Neuron (in vitro differentiated cells): ENCODE results near the gene TPSB2.
"Not testable (repeated sequence)": the region's sequence is repeated elsewhere in the genome, so short reads cannot be mapped to it uniquely, and the experiment has no call there.

ENCODE experiments used
- H2AFZ ChIP-seq: one replicate; pipeline ENCODE4 v1.6.1; 2013; ENCODE audit warnings: low read depth, mild to moderate bottlenecking, inconsistent platforms, low read length, moderate library complexity
- H3K27me3 ChIP-seq: one replicate; pipeline ENCODE4 v1.6.1; 2013; ENCODE audit warnings: low read length; ENCODE audit not compliant: insufficient read depth
- H3K36me3 ChIP-seq: one replicate; pipeline ENCODE4 v1.6.1; 2013; ENCODE audit warnings: low read length; ENCODE audit not compliant: insufficient read depth
- H3K4me1 ChIP-seq: one replicate; pipeline ENCODE4 v1.6.1; 2013; ENCODE audit warnings: low read length; ENCODE audit not compliant: insufficient read depth
- H3K4me3 ChIP-seq: 2 replicates; pipeline ENCODE4 v1.5.1; 2013; ENCODE audit warnings: mild to moderate bottlenecking, low read length, moderate library complexity
- H3K9me3 ChIP-seq: one replicate; pipeline ENCODE4 v1.6.1; 2013; ENCODE audit warnings: low read length

TPSB2 gene

GRCh38 chr16:1230084-1230470, at the start of gene TPSB2:
Gene TPSB2 (minus strand): TSS chr16:1230184. CDS start chr16:1229951, 233 bp downstream.
- not testable (repeated sequence) for H3K4me3 ChIP-seq, H2AFZ ChIP-seq, H3K27me3 ChIP-seq, H3K9me3 ChIP-seq, H3K4me1 ChIP-seq, H3K36me3 ChIP-seq

GRCh38 chr16:1279081-1279944, 49.3 kb upstream of the TPSB2 start:
- H3K9me3 ChIP-seq, result no peaks in the 10 kb centered on the region
- peaks cover 13% of the 10 kb centered on the region for H3K4me1 ChIP-seq
- H3K27me3 ChIP-seq, result peaks cover 27% of the 10 kb centered on the region
- no peaks in the 10 kb centered on the region for H3K36me3 ChIP-seq
- no peak overlapping the region for H3K4me3 ChIP-seq
- H2AFZ ChIP-seq, result no peak overlapping the region

GRCh38 chr16:1278477-1278876, 48.5 kb upstream of the TPSB2 start:
- no peaks in the 10 kb centered on the region for H3K36me3 ChIP-seq
- no peaks in the 10 kb centered on the region for H3K9me3 ChIP-seq
- H2AFZ ChIP-seq, result no peak overlapping the region
- peaks cover 13% of the 10 kb centered on the region for H3K4me1 ChIP-seq
- peaks cover 19% of the 10 kb centered on the region for H3K27me3 ChIP-seq
- H3K4me3 ChIP-seq, result no peak overlapping the region

GRCh38 chr16:1277617-1278282, 47.8 kb upstream of the TPSB2 start:
- H3K27me3 ChIP-seq, result peaks cover 18% of the 10 kb centered on the region
- peaks cover 13% of the 10 kb centered on the region for H3K4me1 ChIP-seq
- H3K4me3 ChIP-seq, result no peak overlapping the region
- no peaks in the 10 kb centered on the region for H3K9me3 ChIP-seq
- H2AFZ ChIP-seq, result no peak overlapping the region
- no peaks in the 10 kb centered on the region for H3K36me3 ChIP-seq

DNA sequence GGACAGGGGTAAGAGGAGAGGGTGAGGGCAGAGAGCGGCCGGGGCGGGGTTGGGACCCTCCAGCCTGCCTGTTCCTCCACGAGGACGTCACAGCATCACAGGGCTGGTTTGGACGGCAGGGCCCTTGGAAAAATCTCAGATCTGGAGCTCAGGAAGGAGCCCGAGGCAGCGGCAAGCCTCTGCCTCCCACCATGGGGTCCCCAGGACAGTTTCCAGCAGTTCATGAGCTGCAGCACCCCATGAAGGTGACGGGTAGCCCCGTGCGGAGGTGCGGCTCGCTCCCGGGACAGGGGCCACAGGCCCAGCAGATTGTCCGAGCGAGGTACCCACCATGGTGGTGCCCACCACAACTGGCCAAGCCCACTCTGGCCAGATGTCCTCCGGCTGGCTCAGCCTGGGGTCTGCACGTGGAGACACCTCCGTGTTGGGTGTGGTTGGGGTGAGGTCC, 47.2 kb upstream of the TPSB2 start:
- no peak overlapping the region for H2AFZ ChIP-seq
- H3K36me3 ChIP-seq, result no peaks in the 10 kb centered on the region
- H3K9me3 ChIP-seq, result no peaks in the 10 kb centered on the region
- peaks cover 13% of the 10 kb centered on the region for H3K4me1 ChIP-seq
- peaks cover 14% of the 10 kb centered on the region for H3K27me3 ChIP-seq
- no peak overlapping the region for H3K4me3 ChIP-seq

DNA sequence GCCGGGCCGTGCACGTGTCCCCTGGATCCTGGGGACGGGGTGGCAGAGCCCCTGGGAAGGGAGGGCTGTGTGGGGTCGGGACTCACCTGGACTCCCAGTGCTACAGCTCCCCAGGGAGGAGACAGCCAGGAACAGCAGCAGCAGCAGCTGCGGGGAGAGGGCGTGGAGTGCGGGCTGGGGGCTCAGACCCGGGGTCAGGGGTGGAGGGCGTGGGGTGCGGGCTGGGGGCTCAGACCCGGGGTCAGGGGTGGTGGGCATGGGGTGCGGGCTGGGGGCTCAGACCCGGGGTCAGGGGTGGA, 46.5 kb upstream of the TPSB2 start:
- Histone ChIP-seq H2AFZ (no peak overlapping the region), H3K27me3 (peaks cover 11% of the 10 kb centered on the region), H3K9me3 (no peaks in the 10 kb centered on the region)

GRCh38 chr16:1275791-1276579, 46.0 kb upstream of the TPSB2 start:
- Histone ChIP-seq H3K36me3 (no peaks in the 10 kb centered on the region), H2AFZ (no peak overlapping the region), H3K4me1 (peaks cover 13% of the 10 kb centered on the region), H3K4me3 (no peak overlapping the region), H3K9me3 (no peaks in the 10 kb centered on the region), H3K27me3 (peaks cover 10% of the 10 kb centered on the region)

More for the DNA sequence above, 46.5 kb upstream of the TPSB2 start:
- Histone ChIP-seq H3K4me1 (peaks cover 13% of the 10 kb centered on the region), H3K36me3 (no peaks in the 10 kb centered on the region), H3K4me3 (no peak overlapping the region)

DNA sequence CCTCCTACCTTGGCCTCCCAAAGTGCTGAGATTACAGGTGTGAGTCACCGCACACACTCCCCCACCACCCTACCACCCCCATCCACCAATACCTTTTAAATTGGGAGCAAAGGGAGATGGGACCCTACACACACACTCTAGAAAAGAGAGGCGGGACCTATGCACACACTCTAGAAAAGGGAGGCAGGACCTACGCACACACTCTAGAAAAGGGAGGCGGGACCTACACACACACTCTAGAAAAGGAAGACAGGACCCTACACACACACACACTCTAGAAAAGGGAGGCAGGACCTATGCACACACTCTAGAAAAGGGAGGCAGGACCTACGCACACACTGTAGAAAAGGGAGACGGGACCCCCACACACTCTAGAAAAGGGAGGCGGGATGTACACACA, 44.8 kb upstream of the TPSB2 start:
- Histone ChIP-seq H3K36me3 (no peaks in the 10 kb centered on the region), H3K4me3 (no peak overlapping the region), H3K4me1 (peaks cover 13% of the 10 kb centered on the region), H3K27me3 (peaks cover 9% of the 10 kb centered on the region), H3K9me3 (no peaks in the 10 kb centered on the region), H2AFZ (no peak overlapping the region)

DNA sequence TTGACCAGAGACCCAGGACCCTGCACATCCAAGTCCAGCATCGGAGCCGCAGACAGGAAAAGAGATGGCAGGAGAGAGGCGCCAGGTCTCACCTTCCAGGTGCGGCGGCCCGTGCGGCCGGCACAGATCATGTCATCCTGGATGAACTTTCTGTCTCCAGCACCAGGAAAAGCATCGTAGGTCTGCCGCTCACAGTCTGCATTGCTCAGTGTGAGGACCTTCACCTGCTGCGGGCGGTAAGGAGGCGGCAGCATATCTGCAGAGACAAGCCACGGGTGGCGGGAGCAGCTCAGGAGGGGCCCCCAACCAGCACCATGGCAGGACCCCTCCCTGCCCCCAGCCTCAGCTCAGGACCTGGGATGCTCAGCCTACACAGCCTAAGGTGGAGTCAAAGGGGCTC, 43.8 kb upstream of the TPSB2 start:
- Histone ChIP-seq H3K27me3 (peaks cover 9% of the 10 kb centered on the region), H3K4me1 (peaks cover 10% of the 10 kb centered on the region), H3K9me3 (no peaks in the 10 kb centered on the region), H3K4me3 (no peak overlapping the region), H3K36me3 (no peaks in the 10 kb centered on the region), H2AFZ (no peak overlapping the region)

- no peaks in the 10 kb centered on the region for H3K36me3 ChIP-seq
- no peaks in the 10 kb centered on the region for H3K9me3 ChIP-seq
- H3K27me3 ChIP-seq, result peaks cover 5% of the 10 kb centered on the region
- no peak overlapping the region for H2AFZ ChIP-seq
- H3K4me3 ChIP-seq, result no peak overlapping the region
- no peaks in the 10 kb centered on the region for H3K4me1 ChIP-seq
Observed at GRCh38 chr16:1272453-1273198, 42.6 kb upstream of the TPSB2 start.

DNA sequence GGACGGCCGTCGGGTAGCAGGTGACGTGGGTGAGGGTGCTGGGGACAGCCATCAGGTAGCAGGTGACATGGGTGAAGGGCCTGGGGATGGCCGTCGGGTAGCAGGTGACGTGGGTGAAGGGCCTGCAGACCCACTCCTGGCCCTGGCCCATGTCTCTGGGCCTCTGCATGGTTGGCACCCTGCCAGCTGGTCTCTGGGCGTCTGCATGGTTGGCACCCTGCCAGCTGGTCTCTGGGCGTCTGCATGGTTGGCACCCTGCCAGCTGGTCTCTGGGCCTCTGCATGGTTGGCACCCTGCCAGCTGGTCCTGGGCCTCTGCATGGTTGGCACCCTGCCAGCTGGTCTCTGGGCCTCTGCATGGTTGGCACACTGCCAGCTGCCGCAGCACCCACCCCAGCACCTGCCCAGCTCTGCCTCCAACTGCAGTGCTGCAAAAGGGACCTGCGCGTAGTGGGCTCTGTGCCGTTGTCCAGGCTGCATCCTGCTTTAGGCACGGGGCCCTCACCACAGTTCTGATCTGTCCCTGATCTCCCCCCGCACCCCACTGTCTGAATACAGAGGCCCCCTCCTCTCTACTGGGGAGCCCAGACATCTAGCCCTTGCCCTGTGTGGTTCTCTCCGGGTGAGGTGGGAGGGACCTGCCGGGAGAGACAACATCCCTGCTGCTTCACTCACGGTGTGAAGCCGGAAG, 41.9 kb upstream of the TPSB2 start:
- not testable (repeated sequence) for H3K4me1 ChIP-seq, H3K36me3 ChIP-seq, H2AFZ ChIP-seq, H3K9me3 ChIP-seq, H3K4me3 ChIP-seq, H3K27me3 ChIP-seq

GRCh38 chr16:1271380-1271723, 41.4 kb upstream of the TPSB2 start:
- Histone ChIP-seq H3K27me3 (peaks cover 5% of the 10 kb centered on the region), H3K4me1 (no peaks in the 10 kb centered on the region), H3K36me3 (no peaks in the 10 kb centered on the region), H3K9me3 (no peaks in the 10 kb centered on the region), H2AFZ (no peak overlapping the region), H3K4me3 (no peak overlapping the region)
